ENCODE results near the gene TTL. TPM values are rescaled to one million over a fixed set of nuclear protein-coding genes. Genes with fewer than 3 reads are reported as not detected.

The TTL gene
- total and polyA plus RNA-seq, 2 of the 13 experiments (the other 11 are each of a cell fraction or from before 2014, with no cell fraction given): 19.0 to 59.8 TPM

DNA sequence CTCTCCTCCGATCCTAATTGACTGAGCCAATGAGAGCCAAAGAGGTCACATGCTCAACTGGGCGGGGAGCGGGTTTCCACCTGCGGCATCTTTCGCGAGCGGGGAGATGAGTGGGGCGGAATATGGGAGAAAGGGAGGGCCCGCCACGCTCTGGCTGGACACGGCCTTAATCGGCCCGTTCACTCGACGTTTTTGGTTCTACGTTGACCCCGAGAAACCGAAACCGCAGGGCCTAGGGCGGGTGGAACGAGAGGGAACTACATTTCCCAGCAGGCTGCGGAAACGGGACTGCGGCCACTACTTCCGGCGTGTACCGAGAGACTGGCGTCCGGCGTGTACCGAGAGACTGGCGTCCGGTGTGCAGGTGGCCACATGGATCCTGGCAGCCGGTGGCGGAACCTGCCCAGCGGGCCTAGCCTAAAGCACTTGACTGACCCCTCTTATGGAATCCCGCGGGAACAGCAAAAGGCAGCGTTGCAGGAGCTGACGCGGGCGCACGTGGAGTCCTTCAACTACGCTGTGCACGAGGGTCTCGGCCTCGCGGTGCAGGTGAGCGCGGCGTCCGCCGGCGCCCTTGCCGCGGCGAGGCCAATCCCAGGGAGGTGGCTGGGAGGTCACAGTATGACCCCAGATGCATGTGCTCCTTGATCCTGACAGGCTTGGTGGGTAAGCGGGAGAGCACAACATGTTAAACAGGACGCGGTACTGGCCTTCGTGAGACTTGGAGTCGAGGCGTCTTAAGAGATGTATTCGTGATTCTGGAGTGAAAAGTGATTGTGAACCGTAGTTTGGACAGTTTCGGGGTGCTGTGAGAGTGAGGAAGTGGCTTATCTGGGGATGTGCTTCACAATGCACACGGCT is 60.4 kb downstream of the TTL start, which contains the start of gene POLR1B (continued):
- TF ChIP-seq AKNA (CRISPR knock-in tag; IDR thresholded peaks at IDR 0.05; ENCODE audit: borderline replicate concordance): peak; percentile 67; the same call in 1 of the 2 replicates
- TF ChIP-seq EP300 (IDR thresholded peaks at IDR 0.05; ENCODE audit: low read depth in 2 of 2, low read length in 2 of 2): no peak; a peak in 1 of 4 replicates
- no peak for TF ChIP-seq EP300 (CRISPR knock-in tag; IDR thresholded peaks at IDR 0.05; ENCODE audit: borderline replicate concordance)
- peak; percentile 99 for TF ChIP-seq ZNF235 (CRISPR knock-in tag; IDR thresholded peaks at IDR 0.05; ENCODE audit: borderline replicate concordance)
- TF ChIP-seq TP53 (CRISPR knock-in tag; conservative IDR thresholded peaks at IDR 0.05): peak; percentile 92; the same call in 1 of the 2 replicates
- TF ChIP-seq, protein P1, sequence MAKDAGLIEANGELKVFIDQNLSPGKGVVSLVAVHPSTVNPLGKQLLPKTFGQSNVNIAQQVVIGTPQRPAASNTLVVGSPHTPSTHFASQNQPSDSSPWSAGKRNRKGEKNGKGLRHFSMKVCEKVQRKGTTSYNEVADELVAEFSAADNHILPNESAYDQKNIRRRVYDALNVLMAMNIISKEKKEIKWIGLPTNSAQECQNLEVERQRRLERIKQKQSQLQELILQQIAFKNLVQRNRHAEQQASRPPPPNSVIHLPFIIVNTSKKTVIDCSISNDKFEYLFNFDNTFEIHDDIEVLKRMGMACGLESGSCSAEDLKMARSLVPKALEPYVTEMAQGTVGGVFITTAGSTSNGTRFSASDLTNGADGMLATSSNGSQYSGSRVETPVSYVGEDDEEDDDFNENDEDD (CRISPR knock-in tag; IDR thresholded peaks at IDR 0.05; ENCODE audit: borderline replicate concordance): peak; percentile 88
- TF ChIP-seq MTERF4 (CRISPR knock-in tag; IDR thresholded peaks at IDR 0.05): peak; percentile 56
- no peak for TF ChIP-seq MTA3 (CRISPR knock-in tag; IDR thresholded peaks at IDR 0.05)
- TF ChIP-seq MNT (IDR thresholded peaks at IDR 0.05): peak; percentile 90
- peak; percentile 85 for TF ChIP-seq ZHX2 (IDR thresholded peaks at IDR 0.05; ENCODE audit: low read depth)
- no peak; the same call in 1 of the 2 replicates for TF ChIP-seq ZHX2 (CRISPR knock-in tag; IDR thresholded peaks at IDR 0.05; ENCODE audit: borderline replicate concordance)
- TF ChIP-seq TCF7 (IDR thresholded peaks at IDR 0.05; ENCODE audit: low read depth): no peak
- no peak for TF ChIP-seq NCOA5 (CRISPR knock-in tag; IDR thresholded peaks at IDR 0.05)
